HEK293T (cell line): ENCODE data around the gene GRM5.
"Not testable (repeated sequence)": the region's sequence is repeated elsewhere in the genome, so short reads cannot be mapped to it uniquely, and the experiment has no call there.

Experiments
- CTCF ChIA-PET: fragments of 350-600 bp; formaldehyde crosslinking; extraction: SDS; loops from one replicate; lab custom pipeline; 2021; ENCODE audit warnings: antibody characterized with exemption, inconsistent platforms; lab: Yijun Ruan, JAX
- POLR2A ChIA-PET: fragments of 350-600 bp; formaldehyde crosslinking; extraction: SDS; loops from one replicate; lab custom pipeline; 2020; ENCODE audit warnings: antibody characterized with exemption, inconsistent platforms; lab: Yijun Ruan, JAX
- DNase-seq: peaks from one replicate; pipeline ENCODE4 v3.0.0; 2012; ENCODE audit warnings: mixed read lengths; ENCODE audit errors: extremely low spot score
- ARNT ChIP-seq: fragments of 450-650 bp; IDR thresholded peaks from 2 replicates; pipeline ENCODE4 v1.6.1; 2017; ENCODE audit warnings: mild to moderate bottlenecking
- BHLHE40 ChIP-seq: fragments of 450-650 bp; IDR thresholded peaks from 2 replicates; pipeline ENCODE4 v1.6.1; 2016; ENCODE audit warnings: mild to moderate bottlenecking, moderate library complexity, borderline replicate concordance
- CTBP1 ChIP-seq: fragments of 450-650 bp; IDR thresholded peaks from 2 replicates; pipeline ENCODE4 v1.6.1; 2016; ENCODE audit warnings: borderline replicate concordance
- ELF4 ChIP-seq: fragments of 450-650 bp; IDR thresholded peaks from 2 replicates; pipeline ENCODE4 v1.6.1; 2017; ENCODE audit warnings: antibody characterized with exemption
- FOXA1 ChIP-seq: fragments of 450-650 bp; IDR thresholded peaks from 2 replicates; pipeline ENCODE4 v1.6.1; 2016; ENCODE audit warnings: mild to moderate bottlenecking
- FOXK2 ChIP-seq: fragments of 450-650 bp; IDR thresholded peaks from 2 replicates; pipeline ENCODE4 v1.6.1; 2016; ENCODE audit warnings: mild to moderate bottlenecking
- FOXM1 ChIP-seq: fragments of 450-650 bp; IDR thresholded peaks from 2 replicates; pipeline ENCODE4 v1.6.1; 2017; ENCODE audit warnings: mild to moderate bottlenecking, borderline replicate concordance
- HDGF ChIP-seq: fragments of 450-650 bp; IDR thresholded peaks from 2 replicates; pipeline ENCODE4 v1.6.1; 2017; ENCODE audit warnings: antibody characterized with exemption, borderline replicate concordance
- L3MBTL2 ChIP-seq: fragments of 450-650 bp; conservative IDR thresholded peaks from 2 replicates; pipeline ENCODE4 v1.6.1; 2016; ENCODE audit warnings: mild to moderate bottlenecking
- LEF1 ChIP-seq: fragments of 450-650 bp; IDR thresholded peaks from 2 replicates; pipeline ENCODE4 v1.6.1; 2017; ENCODE audit warnings: mild to moderate bottlenecking, borderline replicate concordance
- NFRKB ChIP-seq: fragments of 450-650 bp; IDR thresholded peaks from 2 replicates; pipeline ENCODE4 v1.6.1; 2016; ENCODE audit warnings: mild to moderate bottlenecking, moderate library complexity
- SP1 ChIP-seq: fragments of 450-650 bp; IDR thresholded peaks from 2 replicates; pipeline ENCODE4 v1.6.1; 2017
- SUZ12 ChIP-seq: fragments of 450-650 bp; IDR thresholded peaks from 2 replicates; pipeline ENCODE4 v1.6.1; 2016; ENCODE audit warnings: mild to moderate bottlenecking
- TARDBP ChIP-seq: fragments of 450-650 bp; IDR thresholded peaks from 2 replicates; pipeline ENCODE4 v1.6.1; 2016
- ZNF384 ChIP-seq: fragments of 450-650 bp; IDR thresholded peaks from 2 replicates; pipeline ENCODE4 v1.6.1; 2016
- TF ChIP-seq, protein P1 (sequence below): fragments of 450-650 bp; IDR thresholded peaks from 2 replicates; pipeline ENCODE4 v1.6.1; 2016

Gene GRM5

DNA sequence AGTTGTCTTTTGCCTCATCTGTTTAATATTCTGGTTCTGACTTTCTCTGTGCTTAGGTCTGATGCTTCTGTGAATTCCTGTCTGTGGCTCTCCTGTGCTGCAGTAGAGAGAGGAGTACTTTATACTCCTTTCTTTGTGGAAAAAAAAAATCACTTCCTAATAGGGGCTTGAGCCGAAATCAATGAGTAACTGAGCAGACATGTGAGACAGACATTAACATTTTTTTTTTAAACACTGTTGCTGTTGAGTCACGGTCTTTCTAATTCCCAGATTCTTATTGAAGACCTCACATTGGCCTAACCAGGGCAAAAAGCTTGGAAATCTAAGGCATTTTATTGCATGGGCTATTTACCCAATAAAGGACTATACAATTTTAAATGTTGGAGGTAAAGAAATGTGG lies 86.1 kb downstream of the GRM5 start:
- no peak for TF ChIP-seq FOXK2
- TF ChIP-seq FOXA1: no peak
- no peak for TF ChIP-seq NFRKB
- TF ChIP-seq BHLHE40: no peak
- no peak for TF ChIP-seq HDGF
- TF ChIP-seq, protein P1, sequence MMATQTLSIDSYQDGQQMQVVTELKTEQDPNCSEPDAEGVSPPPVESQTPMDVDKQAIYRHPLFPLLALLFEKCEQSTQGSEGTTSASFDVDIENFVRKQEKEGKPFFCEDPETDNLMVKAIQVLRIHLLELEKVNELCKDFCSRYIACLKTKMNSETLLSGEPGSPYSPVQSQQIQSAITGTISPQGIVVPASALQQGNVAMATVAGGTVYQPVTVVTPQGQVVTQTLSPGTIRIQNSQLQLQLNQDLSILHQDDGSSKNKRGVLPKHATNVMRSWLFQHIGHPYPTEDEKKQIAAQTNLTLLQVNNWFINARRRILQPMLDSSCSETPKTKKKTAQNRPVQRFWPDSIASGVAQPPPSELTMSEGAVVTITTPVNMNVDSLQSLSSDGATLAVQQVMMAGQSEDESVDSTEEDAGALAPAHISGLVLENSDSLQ: no peak
- TF ChIP-seq ELF4: no peak
- TF ChIP-seq TARDBP: no peak
- TF ChIP-seq CTBP1: no peak
- no peak for TF ChIP-seq LEF1
- TF ChIP-seq L3MBTL2: no peak
- no peak for TF ChIP-seq ARNT
- no peak for TF ChIP-seq ZNF384
- ChIA-PET POLR2A (no interaction called here), CTCF (no interaction called here)
- no peak for DNase-seq

DNA sequence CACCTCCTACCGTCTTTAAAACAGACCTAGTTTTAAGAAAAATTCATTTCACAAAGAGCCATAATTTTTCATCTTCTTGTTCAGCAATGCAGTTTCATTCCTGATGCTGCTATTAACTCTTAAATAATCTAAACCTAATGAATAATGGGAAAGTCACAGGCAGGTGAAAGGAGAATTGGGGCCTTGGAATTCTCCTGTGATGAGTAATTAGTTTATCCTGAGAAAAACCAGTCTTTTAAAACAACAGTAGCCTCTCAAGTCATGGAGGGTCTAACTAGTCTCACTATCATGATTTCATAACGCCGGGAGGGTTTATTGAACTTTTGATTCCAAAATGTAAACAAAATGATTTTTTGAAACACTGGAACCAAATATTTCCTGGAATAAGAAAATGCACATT lies 86.8 kb downstream of the GRM5 start:
- CTCF ChIA-PET, DNase-seq, POLR2A ChIA-PET: not testable (repeated sequence)

DNA sequence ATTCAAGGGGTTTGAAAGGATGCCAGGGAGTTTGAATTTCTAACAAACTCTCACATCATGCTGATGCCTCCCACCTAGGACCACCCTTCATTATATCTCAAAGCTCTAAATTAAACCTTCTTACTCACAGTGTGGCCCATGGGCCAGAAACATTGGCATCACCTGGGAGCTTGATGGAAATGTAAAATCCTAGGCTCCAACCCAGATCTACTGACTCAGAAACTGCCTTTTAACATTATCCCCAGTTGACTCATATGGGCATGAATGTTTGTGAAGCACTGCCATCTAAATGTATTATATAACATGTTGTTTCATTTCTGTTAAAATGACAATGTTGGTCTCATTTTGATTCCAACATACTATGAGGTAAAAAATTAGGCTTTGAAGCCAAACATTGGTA lies 90.3 kb downstream of the GRM5 start:
- POLR2A ChIA-PET, DNase-seq, CTCF ChIA-PET: not testable (repeated sequence)

DNA sequence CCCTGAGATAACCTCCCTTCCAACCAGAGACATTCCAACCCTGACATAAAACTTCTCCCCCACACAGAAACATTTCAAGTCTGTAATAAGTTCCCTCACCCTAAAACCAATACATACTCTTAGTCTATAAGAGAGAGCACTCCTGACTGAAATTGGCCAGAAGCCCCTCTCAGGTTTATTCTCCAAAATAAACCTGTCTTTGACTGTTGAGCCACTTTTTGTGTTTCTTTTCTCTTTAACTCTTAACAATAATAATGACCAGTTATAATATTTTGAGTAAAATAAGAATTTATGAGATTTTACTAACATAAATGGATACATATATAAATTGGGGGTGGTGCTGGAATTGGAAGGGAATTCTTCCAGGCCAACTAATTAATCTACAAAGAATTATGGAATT lies 93.6 kb downstream of the GRM5 start:
- DNase-seq: no peak
- POLR2A ChIA-PET: no interaction called here
- CTCF ChIA-PET: no interaction called here
- no peak for TF ChIP-seq NFRKB
- TF ChIP-seq SP1: no peak
- TF ChIP-seq HDGF: no peak
- no peak for TF ChIP-seq FOXA1
- no peak for TF ChIP-seq L3MBTL2
- no peak for TF ChIP-seq ELF4
- no peak for TF ChIP-seq FOXM1

DNA sequence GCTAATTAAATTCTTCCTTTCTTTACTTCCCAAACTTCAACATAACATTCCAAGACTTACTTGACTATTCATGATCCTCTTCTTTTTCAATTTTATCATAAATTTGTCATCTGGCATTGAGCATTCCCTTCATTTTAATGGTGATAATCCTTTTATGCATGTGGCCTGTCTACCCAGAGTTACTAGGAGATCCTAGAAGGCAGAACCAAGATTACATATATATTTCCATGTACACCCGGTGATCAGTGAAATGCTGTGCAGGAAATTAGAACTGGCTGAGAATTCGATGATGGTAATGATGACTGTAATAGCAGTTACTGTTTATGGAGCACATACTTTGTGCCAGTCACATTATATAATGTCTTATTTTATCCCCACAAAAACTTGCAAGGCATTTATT lies 104.2 kb downstream of the GRM5 start:
- CTCF ChIA-PET, DNase-seq, POLR2A ChIA-PET: not testable (repeated sequence)

DNA sequence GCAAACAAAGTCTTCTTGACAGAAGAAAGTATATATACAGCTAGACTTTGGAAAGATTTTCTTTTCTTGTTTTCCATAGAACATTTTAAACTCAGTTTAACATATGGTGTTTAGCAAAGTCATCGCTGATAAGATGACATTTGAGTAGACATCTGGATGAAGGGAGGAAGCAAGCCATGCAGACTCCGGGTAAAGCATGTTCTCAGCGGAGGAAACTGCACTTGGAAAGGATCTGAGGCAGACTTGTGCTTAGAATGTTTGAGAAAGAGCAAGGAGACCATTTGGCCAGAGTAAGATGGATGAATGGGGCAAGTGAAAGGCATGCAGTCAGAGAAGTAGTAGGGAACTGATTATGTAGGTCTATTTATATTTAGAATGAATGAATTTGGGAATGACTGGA lies 105.9 kb downstream of the GRM5 start:
- CTCF ChIA-PET, POLR2A ChIA-PET, DNase-seq: not testable (repeated sequence)

DNA sequence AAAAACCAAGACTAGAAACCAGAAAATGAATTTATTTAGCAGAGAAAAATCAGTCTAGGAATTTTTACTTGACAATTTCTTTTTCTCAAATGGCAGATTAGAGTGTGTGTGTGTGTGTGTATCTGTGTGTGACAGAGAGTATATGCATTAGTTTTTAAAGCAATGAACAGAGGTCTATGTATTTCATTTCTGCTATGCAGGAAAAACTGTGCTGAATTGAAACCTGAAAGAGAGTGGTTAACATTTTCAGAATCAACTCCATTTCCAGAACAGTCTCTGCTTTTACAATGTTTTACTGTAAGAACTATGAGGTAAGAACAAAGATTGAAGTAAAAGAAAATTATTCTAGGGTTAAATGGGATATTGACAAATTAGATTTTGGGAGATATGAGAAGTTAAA lies 114.8 kb downstream of the GRM5 start:
- ChIA-PET CTCF (no interaction called here), POLR2A (no interaction called here)
- TF ChIP-seq CTBP1: no peak
- TF ChIP-seq, protein P1: no peak
- TF ChIP-seq ELF4: no peak
- TF ChIP-seq FOXM1: no peak
- no peak for TF ChIP-seq SUZ12
- no peak for TF ChIP-seq NFRKB
- no peak for TF ChIP-seq FOXK2
- no peak for TF ChIP-seq HDGF
- TF ChIP-seq ZNF384: no peak
- TF ChIP-seq TARDBP: no peak
- TF ChIP-seq L3MBTL2: no peak
- TF ChIP-seq SP1: no peak
- TF ChIP-seq BHLHE40: no peak
- TF ChIP-seq FOXA1: no peak
- TF ChIP-seq LEF1: no peak
- DNase-seq: no peak

DNA sequence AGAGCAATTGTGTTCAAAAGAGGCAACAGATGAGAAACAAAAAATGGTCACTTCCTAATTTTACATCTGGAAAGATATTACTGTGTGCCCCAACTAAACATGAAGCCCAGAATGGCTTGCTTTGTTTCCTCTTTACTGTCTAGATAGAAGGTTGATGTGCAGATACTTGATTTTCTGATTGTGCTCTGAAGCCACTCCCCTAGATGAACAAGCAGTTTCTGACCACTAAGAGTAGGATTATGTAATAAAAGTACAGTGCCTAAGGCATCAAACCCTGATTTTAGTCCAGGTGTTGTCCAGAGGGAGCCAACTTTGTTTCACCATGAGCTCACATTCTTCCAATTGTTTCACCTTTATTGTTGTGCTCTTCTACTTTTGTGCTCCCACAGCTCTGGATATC lies 116.9 kb downstream of the GRM5 start:
- POLR2A ChIA-PET, DNase-seq: not testable (repeated sequence)
- CTCF ChIA-PET: interaction anchor here (0.7 kb wide), 1 partner anchor 668 kb away, joined by 3 read pairs; no protein-coding TSS in a partner anchor

DNA sequence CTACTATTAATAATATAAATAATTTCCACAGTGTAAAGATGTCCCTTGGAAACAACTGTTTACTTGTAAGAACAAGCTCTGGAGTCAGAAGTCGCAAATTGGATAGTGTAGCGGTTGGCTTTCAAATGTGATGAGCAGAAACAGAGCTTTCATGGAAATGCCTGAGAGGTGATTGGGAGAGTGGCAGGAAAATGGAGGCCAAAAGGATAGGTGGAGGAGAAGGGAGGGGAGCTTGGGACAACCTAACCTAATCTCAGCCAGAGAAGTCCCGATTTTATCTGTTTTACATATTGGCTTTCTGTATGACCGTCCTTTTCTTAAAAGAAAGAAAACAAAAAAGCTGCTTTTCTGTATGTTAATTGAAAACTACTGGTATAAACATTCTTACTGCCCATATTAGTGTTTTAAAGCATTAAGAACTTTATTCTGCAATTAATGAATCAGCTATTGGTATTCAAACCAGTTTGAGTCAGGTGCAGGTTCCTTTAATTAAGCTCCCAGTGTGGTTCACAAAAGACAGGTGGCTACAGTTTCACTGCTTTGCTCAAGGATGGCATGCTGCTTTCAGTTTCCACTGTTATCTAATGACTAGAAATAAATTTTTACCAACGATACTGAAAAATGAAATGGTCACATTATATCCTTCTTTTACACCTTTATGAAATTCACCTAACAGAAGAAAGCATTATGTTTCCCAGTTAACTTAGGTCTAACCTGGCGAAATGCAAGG lies 117.8 kb downstream of the GRM5 start:
- CTCF ChIA-PET: interaction anchor here (0.7 kb wide), 1 partner anchor 669 kb away, joined by 3 read pairs; no protein-coding TSS in a partner anchor
- POLR2A ChIA-PET, DNase-seq: not testable (repeated sequence)

DNA sequence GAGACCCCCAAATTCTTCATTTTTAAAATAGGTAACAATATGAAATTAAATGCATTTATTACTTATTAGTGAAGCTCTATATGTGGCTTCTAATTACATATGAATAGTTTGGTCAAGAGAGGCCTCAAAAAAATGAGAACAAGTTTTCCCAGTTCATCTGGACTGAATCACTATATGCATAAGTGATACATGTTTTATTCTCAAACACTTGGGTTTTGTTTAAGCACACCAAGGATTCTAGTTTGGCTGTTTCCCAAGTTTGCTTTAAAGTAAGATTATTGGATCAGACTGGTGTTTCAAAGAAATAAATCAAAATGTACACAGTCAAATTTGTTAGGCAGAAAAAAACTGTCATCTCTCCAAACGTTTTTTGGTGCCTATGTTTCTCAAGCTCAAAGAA lies 136.1 kb downstream of the GRM5 start:
- DNase-seq, CTCF ChIA-PET, POLR2A ChIA-PET: not testable (repeated sequence)

DNA sequence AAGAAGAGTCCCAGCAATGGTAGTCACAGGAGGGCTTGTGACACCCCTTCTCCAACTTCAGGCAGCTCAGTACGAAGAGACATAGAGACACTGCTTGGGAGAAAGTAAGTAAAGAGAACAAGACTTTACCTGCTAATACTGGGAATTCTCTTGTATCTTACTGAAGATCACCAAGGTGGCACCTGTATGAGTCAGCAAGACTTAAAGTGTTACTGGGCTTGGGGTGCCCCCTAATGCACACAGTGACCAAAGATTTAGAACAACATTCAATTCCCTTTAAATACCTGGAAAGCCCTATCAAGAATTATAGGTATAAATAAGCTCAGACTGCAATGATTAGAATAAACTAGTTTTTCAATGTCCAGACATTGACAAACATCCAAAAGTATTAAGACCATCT lies 148.7 kb downstream of the GRM5 start:
- POLR2A ChIA-PET, DNase-seq, CTCF ChIA-PET: not testable (repeated sequence)
